ENCODE results near the gene PGBD2.

- TF ChIP-seq CTCF (IDR thresholded peaks at IDR 0.05) (no peak), ZFX (IDR thresholded peaks at IDR 0.05; ENCODE audit: borderline replicate concordance) (no peak)
These were observed 24.8 kb upstream of the PGBD2 start for GRCh38 chr1:248881261-248881660.
